ENCODE measurements around the gene RBM27.

Gene RBM27

GRCh38 chr5:146222005-146222404 is 18.6 kb downstream of the RBM27 start:
- Histone ChIP-seq H3F3A (ENCODE audit: control insufficient read depth, insufficient read depth) (0 out of 2 replicates have a peak, but pooled peaks cover 6% of the 10 kb centered on the region), H3K9me3 (ENCODE audit: control insufficient read depth, insufficient read depth, low read length) (no peaks in the 10 kb centered on the region), H3K9me2 (replicated peaks; ENCODE audit: control insufficient read depth, low read length) (no peaks in the 10 kb centered on the region), H4K20me1 (ENCODE audit: control insufficient read depth, insufficient read depth, low read depth, low read length) (peaks cover 12% of the 10 kb centered on the region), H3K27me3 (ENCODE audit: control insufficient read depth, low read length) (no peaks in the 10 kb centered on the region), H3K4me1 (ENCODE audit: control insufficient read depth, low read length) (peaks cover 10% of the 10 kb centered on the region; the same call in 1 of the 2 replicates), H3K4me3 (ENCODE audit: low read length) (no peak overlapping the region), H3K79me2 (ENCODE audit: control insufficient read depth, low read length) (peaks cover 51% of the 10 kb centered on the region), H3K27ac (ENCODE audit: low read depth, low read length) (no peak overlapping the region), H3K36me3 (ENCODE audit: control insufficient read depth, low read length) (peaks cover 55% of the 10 kb centered on the region), H3K4me2 (ENCODE audit: low read length) (no peak overlapping the region)
- TF ChIP-seq CTCF (IDR thresholded peaks at IDR 0.05; ENCODE audit: low read depth, low read length, poor library complexity, severe bottlenecking), result no peak
- TF ChIP-seq EZH2phosphoT487 (IDR thresholded peaks at IDR 0.05; ENCODE audit: borderline replicate concordance, low read length), result no peak

GRCh38 chr5:146223179-146223578 is 19.8 kb downstream of the RBM27 start:
- no peaks in the 10 kb centered on the region for H3K27me3 ChIP-seq (ENCODE audit: control insufficient read depth, low read length)
- no peak overlapping the region for H3K27ac ChIP-seq (ENCODE audit: low read depth, low read length)
- H3K4me3 ChIP-seq (ENCODE audit: low read length), result no peak overlapping the region
- no peaks in the 10 kb centered on the region for H3K9me3 ChIP-seq (ENCODE audit: control insufficient read depth, insufficient read depth, low read length)
- 0 out of 2 replicates have a peak, but pooled peaks cover 3% of the 10 kb centered on the region for H3F3A ChIP-seq (ENCODE audit: control insufficient read depth, insufficient read depth)
- H3K4me1 ChIP-seq (ENCODE audit: control insufficient read depth, low read length), result peaks cover 3% of the 10 kb centered on the region; the same call in 1 of the 2 replicates
- H3K9me2 ChIP-seq (replicated peaks; ENCODE audit: control insufficient read depth, low read length), result no peaks in the 10 kb centered on the region
- 0 out of 2 replicates have a peak, but pooled peaks cover 1% of the 10 kb centered on the region for H4K20me1 ChIP-seq (ENCODE audit: control insufficient read depth, insufficient read depth, low read depth, low read length)
- no peak for TF ChIP-seq CTCF (IDR thresholded peaks at IDR 0.05; ENCODE audit: low read depth, low read length, poor library complexity, severe bottlenecking)
- no peak for TF ChIP-seq EZH2phosphoT487 (IDR thresholded peaks at IDR 0.05; ENCODE audit: borderline replicate concordance, low read length)
- peaks cover 40% of the 10 kb centered on the region for H3K79me2 ChIP-seq (ENCODE audit: control insufficient read depth, low read length)
- H3K4me2 ChIP-seq (ENCODE audit: low read length), result no peak overlapping the region
- H3K36me3 ChIP-seq (ENCODE audit: control insufficient read depth, low read length), result peaks cover 61% of the 10 kb centered on the region

- Histone ChIP-seq H3F3A (ENCODE audit: control insufficient read depth, insufficient read depth) (no peaks in the 10 kb centered on the region; the same call in 1 of the 2 replicates), H3K4me3 (ENCODE audit: low read length) (no peak overlapping the region), H3K27ac (ENCODE audit: low read depth, low read length) (no peak overlapping the region), H3K9me2 (replicated peaks; ENCODE audit: control insufficient read depth, low read length) (no peaks in the 10 kb centered on the region), H3K27me3 (ENCODE audit: control insufficient read depth, low read length) (no peaks in the 10 kb centered on the region), H3K4me2 (ENCODE audit: low read length) (no peak overlapping the region), H3K79me2 (ENCODE audit: control insufficient read depth, low read length) (peaks cover 12% of the 10 kb centered on the region), H3K9me3 (ENCODE audit: control insufficient read depth, insufficient read depth, low read length) (no peaks in the 10 kb centered on the region), H3K4me1 (ENCODE audit: control insufficient read depth, low read length) (no peaks in the 10 kb centered on the region), H4K20me1 (ENCODE audit: control insufficient read depth, insufficient read depth, low read depth, low read length) (no peaks in the 10 kb centered on the region), H3K36me3 (ENCODE audit: control insufficient read depth, low read length) (peaks cover 70% of the 10 kb centered on the region)
- TF ChIP-seq EZH2phosphoT487 (IDR thresholded peaks at IDR 0.05; ENCODE audit: borderline replicate concordance, low read length) (no peak), CTCF (IDR thresholded peaks at IDR 0.05; ENCODE audit: low read depth, low read length, poor library complexity, severe bottlenecking) (no peak)
Measured at GRCh38 chr5:146229222-146229621, 25.8 kb downstream of the RBM27 start.

Data from DOHH2 (cell line).